ENCODE measurements around the gene PPM1J. TPM values are rescaled to one million over a fixed set of nuclear protein-coding genes. Genes with fewer than 3 reads are reported as not detected.

Gene PPM1J
- total RNA-seq, 2 donors from 2014 or later, result 2.3 to 2.7 TPM

- peaks cover 7 to 41% of the 10 kb centered on the region in 2 donors for H3K4me1 ChIP-seq (ENCODE audit: control insufficient read depth in 1 of 2, low read depth in 2 of 2)
- H3K9me3 ChIP-seq, result no peaks in the 10 kb centered on the region
- H3K4me3 ChIP-seq, result peak overlapping the region; percentile 92
- peak; percentile 49 for ATAC-seq (ENCODE audit: insufficient number of reproducible peaks, low FRiP score, low read depth)
- TF ChIP-seq, protein P1, sequence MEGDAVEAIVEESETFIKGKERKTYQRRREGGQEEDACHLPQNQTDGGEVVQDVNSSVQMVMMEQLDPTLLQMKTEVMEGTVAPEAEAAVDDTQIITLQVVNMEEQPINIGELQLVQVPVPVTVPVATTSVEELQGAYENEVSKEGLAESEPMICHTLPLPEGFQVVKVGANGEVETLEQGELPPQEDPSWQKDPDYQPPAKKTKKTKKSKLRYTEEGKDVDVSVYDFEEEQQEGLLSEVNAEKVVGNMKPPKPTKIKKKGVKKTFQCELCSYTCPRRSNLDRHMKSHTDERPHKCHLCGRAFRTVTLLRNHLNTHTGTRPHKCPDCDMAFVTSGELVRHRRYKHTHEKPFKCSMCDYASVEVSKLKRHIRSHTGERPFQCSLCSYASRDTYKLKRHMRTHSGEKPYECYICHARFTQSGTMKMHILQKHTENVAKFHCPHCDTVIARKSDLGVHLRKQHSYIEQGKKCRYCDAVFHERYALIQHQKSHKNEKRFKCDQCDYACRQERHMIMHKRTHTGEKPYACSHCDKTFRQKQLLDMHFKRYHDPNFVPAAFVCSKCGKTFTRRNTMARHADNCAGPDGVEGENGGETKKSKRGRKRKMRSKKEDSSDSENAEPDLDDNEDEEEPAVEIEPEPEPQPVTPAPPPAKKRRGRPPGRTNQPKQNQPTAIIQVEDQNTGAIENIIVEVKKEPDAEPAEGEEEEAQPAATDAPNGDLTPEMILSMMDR (IDR thresholded peaks at IDR 0.05), result peak; percentile 90
- H3K27ac ChIP-seq, result peak overlapping the region; percentile 95 to 99
- peaks cover 10% of the 10 kb centered on the region for H3K36me3 ChIP-seq
- H3K27me3 ChIP-seq (replicated peaks; ENCODE audit: insufficient read depth), result no peaks in the 10 kb centered on the region
- DNase-seq (ENCODE audit: low spot score), result peak; percentile 66
Observed at GRCh38 chr1:112707221-112708001, 7.7 kb downstream of the PPM1J start.

GRCh38 chr1:112706505-112707220, 8.5 kb downstream of the PPM1J start, which contains the start of gene RHOC:
RHOC (minus strand) TSS chr1:112707127; CDS start chr1:112703799, 3,328 bp downstream.
- peak within 1 kb of the TSS; percentile 95 to 99 for H3K27ac ChIP-seq
- peak within 1 kb of the TSS; percentile 92 for H3K4me3 ChIP-seq
- DNase-seq (ENCODE audit: low spot score), result no peak
- peaks cover 15% of the 10 kb centered on the region for H3K36me3 ChIP-seq
- peaks cover 7 to 48% of the 10 kb centered on the region in 2 donors for H3K4me1 ChIP-seq (ENCODE audit: control insufficient read depth in 1 of 2, low read depth in 2 of 2)
- no peaks in the 10 kb centered on the region for H3K9me3 ChIP-seq
- H3K27me3 ChIP-seq (replicated peaks; ENCODE audit: insufficient read depth), result no peaks in the 10 kb centered on the region
- ATAC-seq (ENCODE audit: insufficient number of reproducible peaks, low FRiP score, low read depth), result peak; percentile 62
- TF ChIP-seq, protein P1 (IDR thresholded peaks at IDR 0.05), result no peak

DNA sequence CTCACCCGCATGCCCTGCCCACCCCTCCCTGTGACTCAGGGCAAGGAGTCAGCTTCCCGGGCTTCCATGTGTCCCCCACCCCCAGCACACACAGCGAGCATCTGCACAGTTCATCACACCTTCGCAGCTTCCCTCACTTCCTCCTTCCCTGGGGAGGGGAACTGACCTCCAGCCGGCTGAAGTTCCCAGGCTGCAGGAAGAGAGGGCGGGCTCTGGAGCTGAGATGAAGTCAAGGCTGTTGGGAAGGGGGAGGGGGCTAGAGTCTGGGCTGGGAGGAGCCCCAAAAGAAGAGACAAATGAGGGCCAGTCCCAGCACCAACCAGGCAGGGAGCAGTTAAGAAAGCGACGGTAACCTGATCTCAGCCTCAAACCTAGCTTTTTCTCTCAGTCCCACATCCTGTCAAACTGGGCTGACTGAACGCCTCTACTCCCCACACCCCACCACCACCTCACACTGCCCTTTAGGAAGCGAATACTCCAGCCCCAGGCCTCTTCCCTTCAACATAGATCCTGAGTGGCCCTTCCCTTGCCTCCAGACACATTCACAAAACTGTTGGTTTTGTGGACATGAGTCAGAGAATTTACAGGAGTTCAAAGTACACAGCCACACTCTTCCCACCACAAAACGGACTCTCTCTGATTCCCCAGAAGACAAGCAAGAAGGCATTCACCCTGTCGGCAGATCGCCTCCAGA, 10.1 kb downstream of the PPM1J start:
- H3K4me3 ChIP-seq, result peak overlapping the region; percentile 92
- peak; percentile 84 for DNase-seq (ENCODE audit: low spot score)
- H3K27me3 ChIP-seq (replicated peaks; ENCODE audit: insufficient read depth), result no peaks in the 10 kb centered on the region
- peaks cover 18 to 64% of the 10 kb centered on the region in 2 donors for H3K4me1 ChIP-seq (ENCODE audit: control insufficient read depth in 1 of 2, low read depth in 2 of 2)
- TF ChIP-seq, protein P1 (IDR thresholded peaks at IDR 0.05), result no peak
- no peaks in the 10 kb centered on the region for H3K9me3 ChIP-seq
- peaks cover 15% of the 10 kb centered on the region for H3K36me3 ChIP-seq
- ATAC-seq (ENCODE audit: insufficient number of reproducible peaks, low FRiP score, low read depth), result peak; percentile 33
- peak overlapping the region; percentile 79 to 99 for H3K27ac ChIP-seq

DNA sequence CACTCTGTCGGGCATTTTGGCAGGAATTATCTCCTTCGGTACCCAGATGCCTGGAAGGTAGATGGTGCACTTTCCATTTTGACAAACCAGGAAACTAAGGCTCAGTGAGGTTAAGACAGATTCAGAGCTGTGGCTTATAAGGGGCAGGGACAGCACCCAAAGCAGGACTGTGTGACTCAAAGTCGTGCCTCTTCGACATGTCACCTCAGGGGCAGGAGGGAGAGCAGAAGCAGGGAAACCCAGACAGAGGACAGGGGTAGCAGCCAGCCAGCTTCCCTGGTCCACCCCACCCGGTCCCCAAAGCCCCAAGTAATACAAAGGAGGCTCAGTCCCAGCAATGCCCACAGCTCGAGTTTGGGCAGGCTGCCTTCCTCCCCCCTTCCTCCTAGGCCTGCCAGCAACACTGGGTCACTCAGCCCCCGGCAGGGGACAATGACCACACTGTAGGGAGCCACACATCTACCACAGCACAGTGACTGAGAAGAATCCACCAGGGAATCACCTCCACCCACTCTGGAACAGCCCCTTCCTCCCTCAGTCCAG, 10.7 kb downstream of the PPM1J start:
- H3K4me1 ChIP-seq (ENCODE audit: control insufficient read depth in 1 of 2, low read depth in 2 of 2), result peaks cover 20 to 70% of the 10 kb centered on the region in 2 donors
- H3K36me3 ChIP-seq, result peaks cover 15% of the 10 kb centered on the region
- TF ChIP-seq, protein P1 (IDR thresholded peaks at IDR 0.05), result no peak
- peak overlapping the region; percentile 79 to 99 for H3K27ac ChIP-seq
- peak overlapping the region; percentile 92 for H3K4me3 ChIP-seq
- DNase-seq (ENCODE audit: low spot score) (no peak), ATAC-seq (ENCODE audit: insufficient number of reproducible peaks, low FRiP score, low read depth) (no peak)
- no peaks in the 10 kb centered on the region for H3K27me3 ChIP-seq (replicated peaks; ENCODE audit: insufficient read depth)
- no peaks in the 10 kb centered on the region for H3K9me3 ChIP-seq

Measured in thoracic aorta (tissue), 2 donors.